ENCODE results near the gene CELSR3.

The CELSR3 gene

DNA sequence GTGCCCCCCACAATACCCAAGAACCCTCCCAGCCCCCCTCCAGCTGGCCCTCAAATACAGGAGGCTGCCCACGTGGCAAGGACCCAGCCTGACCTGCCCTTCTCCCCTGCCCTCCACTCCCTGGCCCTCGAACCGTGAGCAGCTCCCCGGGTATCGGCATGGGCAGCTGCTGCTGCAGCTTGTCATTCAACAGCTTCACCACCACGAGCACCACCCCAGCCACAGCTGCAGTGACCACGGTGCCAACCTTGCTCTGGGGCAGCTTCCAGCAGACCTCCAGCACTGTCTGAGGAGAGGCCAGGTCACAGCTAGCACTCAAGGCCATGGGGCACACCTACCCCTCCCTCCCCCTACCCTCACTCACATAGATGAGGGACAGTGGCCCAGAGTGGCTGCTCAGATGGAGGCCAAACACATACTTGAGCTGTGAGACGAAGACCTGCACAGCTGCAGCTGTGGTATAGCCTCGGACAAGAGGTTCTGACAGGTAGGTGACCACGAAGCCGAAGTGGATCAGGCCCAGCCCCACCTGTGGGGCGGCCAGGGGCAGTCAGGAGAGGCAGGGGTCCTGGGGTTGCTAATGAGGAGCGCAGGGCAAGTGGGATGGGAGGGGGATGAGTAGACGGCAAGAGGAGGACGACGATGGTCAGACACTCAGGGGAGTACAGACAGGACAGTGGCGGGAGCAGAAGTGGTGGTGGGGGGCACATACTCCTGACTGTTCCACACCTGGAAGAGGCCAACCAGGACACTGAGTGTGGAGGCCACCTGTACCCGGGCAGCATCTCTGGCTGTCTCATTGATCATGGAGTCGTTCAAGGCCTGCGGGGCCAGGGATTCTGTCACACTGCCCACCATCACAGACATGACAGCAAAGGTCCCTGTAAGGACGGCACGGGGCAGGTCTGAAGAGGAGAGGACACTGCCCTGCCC is 30.9 kb downstream of the CELSR3 start:
- no peak for DNase-seq

DNA sequence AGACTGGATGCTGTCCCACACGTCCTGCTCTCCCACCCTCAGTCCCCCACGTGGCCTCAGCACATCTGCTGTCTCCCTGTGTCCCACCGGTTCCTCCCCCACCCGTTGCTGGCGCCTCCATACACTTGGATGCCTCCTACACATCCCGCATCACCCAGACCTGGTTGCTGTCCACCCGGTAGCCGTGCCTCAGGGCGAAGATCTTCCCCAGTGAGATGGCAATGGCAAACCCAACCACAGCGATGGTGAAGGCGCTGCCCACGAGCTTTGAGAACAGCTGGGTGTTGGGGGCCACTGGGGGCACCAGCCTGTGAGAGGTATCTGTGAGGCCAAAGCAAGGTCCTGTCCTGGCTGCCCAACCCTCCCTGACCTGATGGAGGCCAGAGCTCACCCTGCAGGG is 31.9 kb downstream of the CELSR3 start:
- no peak for DNase-seq

DNA sequence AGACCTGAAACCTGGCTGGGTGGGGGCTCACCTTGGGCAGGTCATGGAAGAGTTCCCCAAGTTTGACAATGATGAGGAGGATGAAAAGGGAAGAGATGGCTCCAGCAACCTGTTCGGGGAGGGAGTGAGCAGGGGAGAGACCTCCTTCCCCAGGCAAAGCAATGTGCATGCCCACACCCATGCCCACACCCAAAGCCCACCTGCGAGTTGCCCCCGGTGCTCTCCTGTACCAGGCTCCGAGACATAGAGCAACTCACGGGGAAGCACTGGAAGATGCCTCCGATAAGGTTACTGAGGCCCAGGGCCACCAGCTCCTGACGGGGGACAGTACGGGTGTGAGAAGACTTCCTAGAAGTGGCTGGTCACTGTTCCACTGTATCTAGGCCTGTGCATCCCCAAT is 32.3 kb downstream of the CELSR3 start:
- DNase-seq = no peak

DNA sequence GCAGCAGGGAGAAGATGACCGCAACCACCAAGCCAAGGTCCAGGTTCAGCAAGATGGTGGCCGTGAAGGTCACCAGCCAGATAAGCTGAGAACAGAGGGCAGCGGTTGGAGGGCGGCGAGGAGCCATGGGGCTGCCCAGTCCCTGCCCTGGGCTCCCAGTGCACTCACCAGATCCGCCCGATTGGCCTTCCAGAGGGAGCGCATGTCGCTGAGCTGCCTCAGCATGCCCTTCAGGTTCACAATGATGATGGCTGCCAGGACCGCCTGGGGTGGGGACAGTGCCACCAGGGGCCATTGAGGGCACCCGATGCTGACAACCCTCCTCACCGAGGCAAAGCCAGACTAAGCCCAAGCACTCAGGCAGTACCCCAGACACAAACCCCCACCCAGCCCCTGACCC is 32.8 kb downstream of the CELSR3 start:
- no peak for DNase-seq

DNA sequence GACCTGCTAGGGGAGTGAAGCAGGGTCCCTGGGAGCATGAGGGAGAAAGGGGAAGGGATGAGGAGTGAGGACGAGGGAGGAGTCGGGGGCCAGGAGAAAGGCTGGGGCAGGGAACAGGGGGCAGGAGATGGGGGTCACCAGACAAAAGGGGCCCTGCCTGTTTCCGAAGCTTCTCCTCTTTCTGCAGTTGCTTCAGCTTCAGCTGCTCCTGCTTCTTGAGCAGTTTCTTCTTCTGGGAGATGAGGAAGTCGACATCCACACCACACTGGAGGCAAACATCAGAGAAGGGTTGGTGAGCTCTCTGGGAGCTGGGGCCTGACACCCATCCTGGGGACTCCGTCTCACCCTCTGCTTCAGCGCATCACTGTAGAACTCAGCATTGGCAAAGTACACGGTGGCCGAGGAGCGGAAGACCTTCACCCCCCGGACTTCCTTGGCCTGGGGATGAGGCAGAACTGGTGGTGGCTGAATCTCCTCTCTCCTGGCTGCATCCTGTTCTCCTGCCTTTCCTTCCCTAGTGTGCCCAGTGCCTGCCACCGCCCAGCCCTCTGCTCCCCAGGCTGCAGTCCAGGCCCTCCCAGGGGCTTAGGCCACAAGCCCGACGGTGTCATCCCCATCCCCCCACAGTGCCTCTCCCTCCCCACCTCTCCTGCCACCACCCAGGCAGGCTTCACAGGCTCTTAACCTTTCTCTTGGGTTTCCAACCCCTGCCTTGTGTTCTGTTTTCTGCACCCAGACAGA is 34.2 kb downstream of the CELSR3 start:
- DNase-seq = no peak

DNA sequence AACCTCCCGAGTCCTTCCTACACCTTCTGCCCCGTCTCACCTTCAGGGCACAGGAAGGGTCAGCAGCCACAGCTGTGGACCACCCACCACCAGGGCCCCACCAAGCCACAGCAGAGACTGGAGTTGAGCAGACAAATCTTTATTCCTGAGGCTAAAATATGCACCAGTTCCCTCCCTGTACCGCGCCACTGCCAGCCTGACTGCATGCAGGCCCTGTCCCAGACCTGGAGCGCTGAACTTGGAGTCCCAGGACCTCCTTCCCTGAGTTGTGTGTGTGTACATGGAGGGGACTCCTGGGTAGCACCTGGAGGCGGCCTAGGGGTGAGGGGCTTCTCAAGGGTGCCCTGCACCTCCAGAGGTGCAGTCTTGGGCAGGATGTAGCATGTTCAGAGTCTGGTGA is 37.1 kb downstream of the CELSR3 start:
- DNase-seq = no peak

DNA sequence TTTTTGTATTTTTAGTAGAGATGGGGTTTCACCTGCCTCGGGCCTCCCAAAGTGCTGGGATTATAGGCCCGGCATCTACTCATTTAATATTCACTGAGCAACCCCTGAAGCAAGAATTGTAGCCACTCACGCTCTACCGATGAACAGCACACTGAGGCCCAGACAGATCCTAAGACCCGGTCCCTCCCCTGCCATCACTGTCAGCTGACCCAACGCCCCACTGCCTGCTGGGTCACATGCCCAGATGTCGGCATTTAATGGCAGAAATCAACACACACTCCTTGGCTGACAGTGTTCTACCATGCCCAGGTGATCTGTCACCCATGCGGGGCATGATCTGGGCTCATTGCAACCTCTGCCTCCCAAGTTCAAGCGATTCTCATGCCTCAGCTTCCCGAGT is 37.9 kb downstream of the CELSR3 start:
- no peak for DNase-seq

DNA sequence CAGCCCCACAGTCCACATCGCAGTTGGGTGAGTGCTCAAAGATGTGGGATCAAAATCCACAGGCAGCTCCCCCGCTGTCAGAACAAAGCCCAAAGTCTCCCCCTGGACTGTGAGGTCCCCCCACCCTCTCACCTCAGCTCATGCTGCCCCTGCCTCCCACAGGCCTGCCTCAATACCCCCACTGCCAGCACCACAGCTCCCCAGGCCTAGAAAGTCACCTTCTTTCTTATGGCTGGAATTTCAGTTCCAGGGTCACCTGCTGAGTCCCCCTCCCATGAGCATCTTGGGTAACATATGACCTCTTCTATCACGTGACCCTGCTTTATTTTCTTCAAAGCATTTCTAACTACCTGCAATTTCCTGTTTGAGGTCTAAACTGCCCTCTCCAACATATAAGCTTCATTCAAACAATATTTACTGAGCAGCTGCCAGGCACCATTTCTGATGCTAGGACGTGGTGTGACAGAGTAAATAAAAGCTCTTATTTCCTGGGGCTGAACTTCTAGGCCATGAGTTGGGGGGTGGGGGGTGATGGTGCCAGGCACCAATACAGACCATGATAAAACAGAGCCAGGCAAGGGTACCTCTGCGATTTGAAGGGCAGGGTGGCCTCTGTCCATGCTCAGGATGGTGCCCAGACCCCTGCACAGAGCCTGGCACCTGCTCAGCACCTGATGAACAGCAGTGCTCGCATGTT is 38.7 kb downstream of the CELSR3 start:
- no peak for DNase-seq

DNA sequence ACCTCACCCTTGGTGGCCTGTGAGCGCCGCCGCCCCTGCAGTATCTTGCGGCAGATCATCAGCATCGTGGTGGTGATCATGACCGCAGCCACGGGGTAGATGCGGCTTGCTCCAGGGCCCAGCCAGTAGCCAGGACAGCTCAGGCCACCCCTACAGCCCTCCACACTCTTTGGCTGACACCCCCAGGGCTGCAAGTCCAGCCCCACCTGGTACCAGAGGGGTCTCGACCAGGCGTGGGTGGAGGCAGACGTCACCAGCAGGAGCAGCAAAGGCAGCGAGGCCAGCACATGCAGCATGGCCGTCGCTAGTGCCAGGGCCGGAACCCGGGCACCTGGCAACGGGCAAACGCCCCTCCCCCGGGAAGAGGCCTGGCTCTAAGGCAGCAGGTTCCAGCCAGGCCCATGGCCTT is 41.2 kb downstream of the CELSR3 start, which contains the start of gene TMEM89:
TSS of gene TMEM89 (minus strand) at position 309 of the 409 bp plus-strand sequence. CDS start at position 296, 13 bp downstream.
- DNase-seq = no peak

DNA sequence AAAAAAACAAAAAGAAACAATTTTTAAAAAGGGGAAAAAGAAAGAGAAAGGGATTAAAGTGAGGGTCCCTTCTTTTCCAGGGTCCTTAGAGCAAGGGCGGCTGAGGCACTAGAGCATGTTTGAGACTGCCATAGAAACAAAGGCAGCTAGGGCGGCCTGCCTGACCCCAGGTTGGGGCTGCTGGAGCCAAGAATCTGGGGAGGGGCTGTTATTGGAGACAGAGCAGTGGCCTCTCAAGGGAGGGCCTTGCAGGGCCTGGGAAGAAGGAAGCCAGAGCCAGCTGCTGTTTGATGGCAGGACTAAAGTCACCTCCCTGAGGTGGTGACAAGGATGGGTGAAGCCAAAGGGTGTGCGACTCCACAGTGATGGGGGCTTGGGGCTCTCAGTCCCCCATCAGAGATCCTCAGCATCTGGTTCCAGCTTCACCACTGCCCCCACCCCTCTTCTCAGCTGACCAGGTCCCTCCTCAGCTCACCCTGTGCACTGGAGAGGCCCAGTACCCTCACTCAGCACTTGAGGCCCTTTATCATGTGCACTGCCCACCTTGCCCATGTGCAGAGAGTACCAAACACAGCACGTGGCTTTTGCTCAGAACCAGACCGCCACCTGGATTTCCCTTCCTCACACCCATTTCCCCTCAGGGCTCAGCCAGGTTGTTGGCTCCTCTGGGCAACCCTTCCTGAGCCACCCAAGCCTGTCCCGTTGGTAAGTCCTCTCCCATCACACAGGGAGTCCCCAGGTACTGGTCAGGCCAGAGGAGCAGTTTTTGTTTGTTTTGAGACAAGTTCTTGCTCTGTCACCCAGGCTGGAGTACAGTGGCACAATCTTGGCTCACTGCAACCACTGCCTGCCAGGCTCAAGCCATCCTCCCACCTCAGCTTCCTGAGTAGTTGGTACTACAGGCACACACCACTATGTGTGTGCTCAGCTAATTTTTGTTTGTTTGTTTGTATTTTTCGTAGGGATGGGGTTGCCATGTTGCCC is 42.9 kb downstream of the CELSR3 start:
- no peak for DNase-seq

DNA sequence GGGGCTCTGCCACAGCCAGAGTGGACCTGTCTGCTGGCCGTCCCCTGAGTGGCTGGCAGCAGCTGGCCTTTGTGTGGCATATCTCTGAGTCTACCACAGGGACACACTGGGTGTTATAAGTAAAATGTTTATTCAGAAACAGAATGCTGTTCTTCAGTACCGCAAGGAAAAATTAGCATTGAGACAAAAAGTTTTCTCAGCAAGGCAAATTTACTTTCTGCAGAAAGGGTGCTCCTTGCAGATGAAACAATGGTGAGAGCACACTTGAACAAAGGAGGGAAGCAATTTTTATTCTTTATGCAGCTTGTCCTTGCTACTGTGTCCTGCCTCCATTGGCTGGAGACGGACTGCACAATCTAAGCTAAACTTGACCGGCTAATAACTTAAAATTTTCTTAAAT is 45.1 kb downstream of the CELSR3 start:
- no peak for DNase-seq

DNA sequence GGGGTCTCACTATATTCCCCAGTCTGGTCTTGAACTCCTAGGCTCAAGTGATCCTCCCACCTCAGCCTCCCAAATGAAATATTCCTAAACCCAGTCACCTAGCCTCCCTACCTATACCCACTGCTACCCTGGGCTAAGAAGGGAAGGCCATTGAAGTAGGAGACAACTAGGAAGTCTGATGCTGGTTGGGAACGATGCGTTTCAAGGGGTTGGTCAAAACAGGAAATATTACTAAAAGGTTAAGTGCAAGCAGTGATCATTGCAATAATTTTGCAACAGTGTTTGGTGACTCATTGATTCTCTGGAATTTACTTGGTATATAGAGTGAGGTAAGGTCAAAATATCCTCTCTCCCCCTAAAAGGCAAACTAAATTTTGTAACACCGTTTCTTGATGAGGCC is 48.6 kb downstream of the CELSR3 start:
- no peak for DNase-seq

DNA sequence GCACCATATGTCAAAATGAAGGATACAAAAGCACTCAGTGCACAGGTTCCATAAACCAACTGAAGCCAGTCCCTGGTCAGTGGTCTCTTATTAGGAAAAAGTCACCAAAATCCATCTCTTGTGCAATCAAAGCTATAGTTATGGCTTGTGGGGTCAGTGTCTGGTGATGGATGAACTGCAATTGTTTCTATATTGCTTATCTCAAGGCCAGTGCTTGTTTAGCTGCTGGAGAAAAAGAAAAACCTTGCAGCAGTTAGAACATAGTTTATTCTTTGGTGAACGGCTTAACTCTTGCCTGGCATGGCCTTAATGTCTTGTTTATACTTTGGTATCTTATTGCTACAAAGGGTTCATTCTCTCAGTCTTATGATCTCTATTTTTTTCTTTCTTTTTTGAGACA is 50.4 kb downstream of the CELSR3 start:
- DNase-seq = no peak

DNA sequence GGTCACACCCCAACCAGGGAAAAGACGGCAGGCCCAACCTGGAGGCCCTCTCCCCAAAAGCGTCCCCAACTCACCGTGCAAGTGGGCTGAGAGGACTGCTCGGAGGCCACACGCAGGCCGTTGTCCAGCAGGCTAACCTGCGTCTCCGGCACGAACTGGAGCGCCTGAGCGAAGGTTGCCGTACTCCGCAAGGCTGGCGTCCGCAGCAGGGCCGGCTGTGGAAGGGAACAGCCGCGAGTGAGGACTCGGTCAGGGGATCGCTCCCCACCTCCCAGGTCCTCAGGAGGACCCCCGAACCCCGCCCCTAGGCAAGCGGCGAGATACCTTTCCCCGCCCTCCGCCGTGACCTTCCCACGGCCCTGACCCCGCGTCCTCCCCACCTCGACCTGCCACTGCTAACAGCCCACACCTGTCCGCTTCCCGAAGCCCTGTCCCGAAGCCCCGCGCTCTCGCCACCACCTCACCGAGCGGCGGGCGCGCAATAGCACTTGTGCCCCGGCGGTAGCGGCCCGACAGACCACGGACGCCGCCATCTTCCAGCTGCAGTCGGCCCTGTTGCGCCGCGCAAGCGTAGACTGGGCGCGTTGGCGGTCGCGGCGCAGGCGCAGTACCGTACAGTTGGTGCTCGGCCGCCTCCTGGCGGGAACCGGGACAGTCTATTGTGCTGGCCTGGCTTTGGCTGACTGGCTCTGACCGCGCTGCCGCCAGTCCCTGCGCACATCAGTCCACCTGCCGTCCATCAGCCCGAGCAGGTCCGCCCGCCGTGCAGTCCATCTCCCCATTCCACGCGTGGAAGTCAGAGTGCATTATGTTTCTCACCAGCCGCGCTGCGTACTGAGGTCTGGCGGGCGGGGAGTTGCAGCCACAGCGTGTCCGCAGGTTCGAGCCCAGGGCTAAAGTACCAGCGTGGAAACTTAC is 53.3 kb downstream of the CELSR3 start, which contains the start of gene UQCRC1:
TSS of gene UQCRC1 (minus strand) at position 559 of the 918 bp plus-strand sequence. CDS start at position 533, 26 bp downstream.
- DNase-seq = peak; percentile 28

DNA sequence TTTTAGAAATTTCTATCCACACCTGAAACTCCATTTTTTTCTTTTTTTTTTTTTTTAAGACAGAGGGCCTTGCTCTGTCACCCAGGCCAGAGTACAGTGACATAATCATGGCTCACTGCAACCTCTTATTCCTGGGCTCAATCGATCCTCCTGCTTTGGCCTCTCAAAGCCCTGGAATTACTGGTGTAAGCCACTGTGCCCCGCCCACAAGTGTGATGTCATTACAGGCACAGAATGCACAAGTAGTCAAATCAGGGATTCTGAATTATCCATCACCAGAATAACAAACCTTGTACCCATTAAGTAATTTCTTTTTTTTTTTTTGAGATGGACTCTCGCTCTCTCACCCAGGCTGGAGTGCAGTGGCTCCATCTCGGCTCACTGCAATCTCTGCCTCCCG is 55.2 kb downstream of the CELSR3 start:
- DNase-seq = no peak

DNA sequence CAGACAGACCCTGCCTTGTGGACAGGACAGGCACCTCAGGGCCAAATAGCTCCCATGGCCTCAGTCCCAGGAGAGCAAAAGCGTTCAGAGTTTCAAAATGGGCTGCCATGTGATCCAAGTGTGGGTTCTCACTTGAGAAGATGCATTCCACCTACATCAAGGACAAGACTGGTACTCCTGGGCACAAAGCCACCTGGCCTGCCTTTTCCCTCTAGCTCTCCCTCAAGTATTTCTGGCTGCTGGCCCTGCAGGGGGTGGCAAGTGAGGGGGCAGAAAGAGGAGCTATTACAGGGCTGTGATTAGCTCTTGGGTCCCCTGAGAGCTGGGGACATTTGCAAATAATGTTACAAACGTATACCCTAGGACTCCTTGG is 61.1 kb downstream of the CELSR3 start:
- DNase-seq = no peak

DNA sequence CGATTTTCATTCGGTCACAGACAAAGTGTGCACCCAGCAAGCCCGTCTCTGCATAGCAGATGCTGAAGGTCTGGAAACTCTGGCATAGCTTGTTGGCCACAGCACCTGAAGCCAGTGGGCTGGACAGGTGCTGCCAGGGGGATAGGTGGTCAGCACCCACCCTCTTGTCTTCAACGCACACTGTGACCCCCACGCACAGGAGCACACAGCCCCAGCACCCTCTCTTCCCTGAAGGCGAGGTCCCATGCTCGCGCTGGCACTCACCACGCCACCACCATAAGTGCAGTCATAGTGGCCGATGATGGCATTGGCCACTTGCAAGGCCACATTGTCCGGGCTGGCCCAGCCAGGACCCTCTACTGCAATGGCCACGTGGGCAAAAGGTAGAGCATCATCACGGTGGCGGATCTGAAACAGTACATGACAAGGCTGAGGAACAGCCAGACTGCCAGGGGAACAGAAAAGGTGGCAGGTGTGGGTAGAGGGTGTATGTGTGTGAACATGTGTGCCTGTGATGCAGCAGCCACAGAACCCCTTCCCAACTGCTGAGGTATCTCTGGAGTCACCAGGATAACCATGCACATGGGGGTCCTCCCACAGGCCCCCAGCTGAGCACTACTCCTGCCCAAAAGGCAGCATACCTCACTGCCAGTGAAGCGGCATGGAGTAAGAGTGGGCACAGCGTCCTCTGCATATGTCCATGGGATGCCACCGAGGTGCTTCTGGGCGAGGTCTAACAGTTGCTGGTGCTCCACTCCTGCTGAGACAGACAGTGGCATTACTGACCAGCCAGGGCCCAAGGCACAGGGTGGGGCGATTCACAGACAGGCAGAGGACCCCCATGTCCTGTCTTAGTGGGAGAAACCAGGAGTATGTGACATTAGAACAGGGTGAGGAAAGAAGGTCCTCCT is 61.7 kb downstream of the CELSR3 start:
- DNase-seq = no peak

DNA sequence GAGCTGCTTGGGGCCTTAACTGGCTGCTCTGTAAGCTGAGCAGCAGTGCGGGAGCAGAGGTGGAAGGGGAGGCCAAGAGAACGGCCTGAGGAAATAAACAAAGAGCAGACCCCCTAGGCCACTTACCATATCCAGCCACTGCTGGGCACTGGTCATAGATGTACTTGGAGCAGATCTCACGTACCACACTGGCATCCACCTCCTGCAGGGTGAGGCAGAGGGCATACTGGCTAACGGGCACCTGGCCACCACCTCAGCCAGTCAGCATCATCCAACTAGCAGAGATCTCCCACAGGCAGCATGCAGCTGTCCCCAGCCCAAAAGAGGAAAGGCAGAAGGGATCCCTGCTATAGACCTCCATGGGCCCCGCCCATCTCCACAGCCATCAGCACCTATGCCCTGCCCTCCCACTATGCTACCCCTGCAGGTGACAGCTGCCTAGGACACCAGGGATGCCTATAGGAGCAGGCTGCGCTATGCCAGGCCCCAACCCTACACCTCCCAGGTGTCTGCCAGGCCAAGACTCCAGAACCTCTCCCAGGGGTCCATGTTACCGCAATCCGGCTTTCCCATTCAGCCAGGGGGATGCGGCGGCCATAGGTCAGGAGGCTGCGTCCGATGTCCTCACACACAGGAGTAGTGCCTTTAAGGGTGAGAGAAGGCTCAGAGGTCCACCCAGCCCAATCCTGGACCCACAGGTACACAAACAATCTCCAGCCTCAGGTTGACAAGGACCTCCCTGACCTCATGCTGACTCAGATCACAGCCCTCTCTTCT is 63.0 kb downstream of the CELSR3 start:
- no peak for DNase-seq

DNA sequence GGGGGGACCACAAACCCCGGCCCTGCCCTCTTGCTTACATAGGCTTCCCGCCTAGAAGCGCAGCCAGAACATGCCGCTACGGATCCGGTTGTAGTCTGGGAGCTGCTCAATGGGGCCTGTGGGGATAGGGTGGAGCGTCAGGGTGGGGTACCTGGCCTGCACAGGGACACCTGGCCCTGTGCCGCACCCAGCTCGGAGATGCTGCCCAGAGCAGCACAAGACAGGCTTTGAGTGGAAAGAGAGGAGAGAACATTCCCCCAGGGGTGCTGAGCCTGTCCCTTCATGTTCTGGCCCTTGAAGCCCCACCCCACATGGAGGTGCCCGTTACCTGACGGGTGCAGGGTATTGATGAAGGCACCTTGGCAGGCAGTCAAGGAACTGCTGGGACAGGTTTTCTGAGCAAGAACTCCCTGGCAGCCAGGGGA is 63.6 kb downstream of the CELSR3 start:
- DNase-seq = no peak

All from NCI-H1694 (cell line).